ENCODE measurements around the gene DUSP21.

DNA sequence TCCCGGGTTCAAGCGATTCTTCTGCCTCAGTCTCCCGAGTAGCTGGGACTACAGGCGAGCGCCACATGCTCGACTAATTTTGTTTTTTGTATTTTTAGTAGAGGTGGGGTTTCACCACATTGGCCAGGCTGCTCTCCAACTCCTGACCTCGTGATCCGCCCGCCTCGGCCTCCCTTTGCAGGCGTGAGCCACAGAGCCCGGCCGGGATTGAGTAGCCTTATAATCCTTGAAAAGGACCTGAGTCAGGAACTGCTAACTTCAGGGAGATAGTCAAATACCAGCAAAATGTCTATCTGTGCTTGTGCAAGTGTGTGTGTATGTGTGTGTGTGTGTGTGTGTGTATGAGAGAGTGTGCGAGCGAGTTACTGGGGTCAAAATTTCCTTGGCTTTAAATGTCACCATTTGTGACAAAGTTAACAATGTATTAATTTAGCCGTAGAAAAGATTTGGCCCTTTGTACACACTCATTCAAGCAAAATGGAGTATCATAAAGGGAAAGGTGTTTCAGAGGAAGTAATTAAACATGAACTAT, 27.4 kb downstream of the DUSP21 start:
- TF ChIP-seq POLR2A (IDR thresholded peaks at IDR 0.05): no peak
- no peak for TF ChIP-seq CTCF (IDR thresholded peaks at IDR 0.05)

Measured in lower leg skin (tissue), 3 donors.